Fibroblast of lung (primary cell): ENCODE measurements around the gene TSPOAP1.

Source experiments
- CTCF ChIP-seq, 2 donors: IDR thresholded peaks in 1 of 2; conservative IDR thresholded peaks in 1 of 2; 1 replicate in 1 of 2; 2 replicates in 1 of 2; pipeline ENCODE4 v1.5.1; 2011 to 2012; ENCODE audit warnings: low read length in 2 of 2, control low read depth in 1 of 2, inconsistent platforms in 1 of 2, low read depth in 1 of 2, mild to moderate bottlenecking in 1 of 2
- EZH2 ChIP-seq: IDR thresholded peaks from 2 replicates; pipeline ENCODE4 v1.5.1; 2012; ENCODE audit warnings: low read length, control low read depth, mild to moderate bottlenecking; ENCODE audit errors: missing control alignments

GRCh38 chr17:58370716-58371115 lies 42.1 kb upstream of the TSPOAP1 start:
- TF ChIP-seq EZH2 = no peak
- TF ChIP-seq CTCF (conservative IDR thresholded peaks at IDR 0.05 in 1 of 2, IDR thresholded peaks at IDR 0.05 in 1 of 2; ENCODE audit: low read depth in 1 of 2, low read length in 2 of 2) = no peak
